Tibial nerve (tissue), 4 donors: Measurements from ENCODE around the gene MSI2.

Source experiments
- EP300 ChIP-seq, 2 donors: sonication (generic); formaldehyde crosslinking; IDR thresholded peaks; one replicate each; pipeline ENCODE4 v1.6.1; 2017; ENCODE audit warnings: antibody characterized with exemption in 2 of 2, mild to moderate bottlenecking in 1 of 2
- POLR2A ChIP-seq, 2 donors: fragments of 450-650 bp; IDR thresholded peaks; one replicate each; pipeline ENCODE4 v1.6.1; 2017; ENCODE audit warnings: antibody characterized with exemption in 2 of 2, mild to moderate bottlenecking in 2 of 2, moderate library complexity in 2 of 2
- TF ChIP-seq, protein P1 (sequence below), 5 experiments: fragments of 200-600 bp in 3 of 5; fragments of 450-650 bp in 2 of 5; sonication (generic) in 3 of 5; IDR thresholded peaks; one replicate each; pipeline ENCODE4 v1.5.1; 2016 to 2019; ENCODE audit warnings: antibody characterized with exemption in 5 of 5, mild to moderate bottlenecking in 3 of 5, moderate library complexity in 2 of 5

DNA sequence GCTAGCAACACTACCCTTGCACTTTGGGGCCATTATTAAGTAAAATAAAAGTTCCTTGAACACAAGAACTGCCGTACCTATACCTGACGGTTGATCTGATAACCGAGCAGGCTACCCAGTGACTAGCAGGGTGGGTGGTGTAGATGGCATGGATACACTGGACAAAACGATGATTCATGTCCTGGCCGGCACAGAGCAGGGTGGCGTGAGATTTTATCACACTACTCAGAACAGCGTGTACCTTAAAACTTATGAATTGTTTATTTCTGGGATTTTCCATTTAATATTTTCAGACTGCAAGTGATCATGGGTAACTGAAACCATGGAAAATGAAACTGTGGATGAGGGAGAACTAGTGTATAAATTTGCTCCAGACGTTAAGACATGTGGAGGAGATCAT lies 41.0 kb upstream of the MSI2 start:
- TF ChIP-seq EP300 (IDR thresholded peaks at IDR 0.05) (no peak), POLR2A (IDR thresholded peaks at IDR 0.05) (no peak)
- TF ChIP-seq, protein P1, sequence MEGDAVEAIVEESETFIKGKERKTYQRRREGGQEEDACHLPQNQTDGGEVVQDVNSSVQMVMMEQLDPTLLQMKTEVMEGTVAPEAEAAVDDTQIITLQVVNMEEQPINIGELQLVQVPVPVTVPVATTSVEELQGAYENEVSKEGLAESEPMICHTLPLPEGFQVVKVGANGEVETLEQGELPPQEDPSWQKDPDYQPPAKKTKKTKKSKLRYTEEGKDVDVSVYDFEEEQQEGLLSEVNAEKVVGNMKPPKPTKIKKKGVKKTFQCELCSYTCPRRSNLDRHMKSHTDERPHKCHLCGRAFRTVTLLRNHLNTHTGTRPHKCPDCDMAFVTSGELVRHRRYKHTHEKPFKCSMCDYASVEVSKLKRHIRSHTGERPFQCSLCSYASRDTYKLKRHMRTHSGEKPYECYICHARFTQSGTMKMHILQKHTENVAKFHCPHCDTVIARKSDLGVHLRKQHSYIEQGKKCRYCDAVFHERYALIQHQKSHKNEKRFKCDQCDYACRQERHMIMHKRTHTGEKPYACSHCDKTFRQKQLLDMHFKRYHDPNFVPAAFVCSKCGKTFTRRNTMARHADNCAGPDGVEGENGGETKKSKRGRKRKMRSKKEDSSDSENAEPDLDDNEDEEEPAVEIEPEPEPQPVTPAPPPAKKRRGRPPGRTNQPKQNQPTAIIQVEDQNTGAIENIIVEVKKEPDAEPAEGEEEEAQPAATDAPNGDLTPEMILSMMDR (IDR thresholded peaks at IDR 0.05) = no peak
